HEK293T (cell line): ENCODE results near the gene DPCD.
A peak's percentile ranks its signal among the peaks of the same experiment; 100 is the strongest.

Experiments used
- CTCF ChIA-PET: fragments of 350-600 bp; formaldehyde crosslinking; extraction: SDS; loops from one replicate; lab custom pipeline; 2021; ENCODE audit warnings: antibody characterized with exemption, inconsistent platforms; lab: Yijun Ruan, JAX
- POLR2A ChIA-PET: fragments of 350-600 bp; formaldehyde crosslinking; extraction: SDS; loops from one replicate; lab custom pipeline; 2020; ENCODE audit warnings: antibody characterized with exemption, inconsistent platforms; lab: Yijun Ruan, JAX
- DNase-seq: peaks from one replicate; pipeline ENCODE4 v3.0.0; 2012; ENCODE audit warnings: mixed read lengths; ENCODE audit errors: extremely low spot score
- ARNT ChIP-seq: fragments of 450-650 bp; IDR thresholded peaks from 2 replicates; pipeline ENCODE4 v1.6.1; 2017; ENCODE audit warnings: mild to moderate bottlenecking
- BHLHE40 ChIP-seq: fragments of 450-650 bp; IDR thresholded peaks from 2 replicates; pipeline ENCODE4 v1.6.1; 2016; ENCODE audit warnings: mild to moderate bottlenecking, moderate library complexity, borderline replicate concordance
- CTBP1 ChIP-seq: fragments of 450-650 bp; IDR thresholded peaks from 2 replicates; pipeline ENCODE4 v1.6.1; 2016; ENCODE audit warnings: borderline replicate concordance
- ELF4 ChIP-seq: fragments of 450-650 bp; IDR thresholded peaks from 2 replicates; pipeline ENCODE4 v1.6.1; 2017; ENCODE audit warnings: antibody characterized with exemption
- FOXA1 ChIP-seq: fragments of 450-650 bp; IDR thresholded peaks from 2 replicates; pipeline ENCODE4 v1.6.1; 2016; ENCODE audit warnings: mild to moderate bottlenecking
- FOXK2 ChIP-seq: fragments of 450-650 bp; IDR thresholded peaks from 2 replicates; pipeline ENCODE4 v1.6.1; 2016; ENCODE audit warnings: mild to moderate bottlenecking
- FOXM1 ChIP-seq: fragments of 450-650 bp; IDR thresholded peaks from 2 replicates; pipeline ENCODE4 v1.6.1; 2017; ENCODE audit warnings: mild to moderate bottlenecking, borderline replicate concordance
- HDGF ChIP-seq: fragments of 450-650 bp; IDR thresholded peaks from 2 replicates; pipeline ENCODE4 v1.6.1; 2017; ENCODE audit warnings: antibody characterized with exemption, borderline replicate concordance
- L3MBTL2 ChIP-seq: fragments of 450-650 bp; conservative IDR thresholded peaks from 2 replicates; pipeline ENCODE4 v1.6.1; 2016; ENCODE audit warnings: mild to moderate bottlenecking
- LEF1 ChIP-seq: fragments of 450-650 bp; IDR thresholded peaks from 2 replicates; pipeline ENCODE4 v1.6.1; 2017; ENCODE audit warnings: mild to moderate bottlenecking, borderline replicate concordance
- NFRKB ChIP-seq: fragments of 450-650 bp; IDR thresholded peaks from 2 replicates; pipeline ENCODE4 v1.6.1; 2016; ENCODE audit warnings: mild to moderate bottlenecking, moderate library complexity
- SP1 ChIP-seq: fragments of 450-650 bp; IDR thresholded peaks from 2 replicates; pipeline ENCODE4 v1.6.1; 2017
- SUZ12 ChIP-seq: fragments of 450-650 bp; IDR thresholded peaks from 2 replicates; pipeline ENCODE4 v1.6.1; 2016; ENCODE audit warnings: mild to moderate bottlenecking
- TARDBP ChIP-seq: fragments of 450-650 bp; IDR thresholded peaks from 2 replicates; pipeline ENCODE4 v1.6.1; 2016
- ZNF384 ChIP-seq: fragments of 450-650 bp; IDR thresholded peaks from 2 replicates; pipeline ENCODE4 v1.6.1; 2016
- TF ChIP-seq, protein P1 (sequence below): fragments of 450-650 bp; IDR thresholded peaks from 2 replicates; pipeline ENCODE4 v1.6.1; 2016

Gene DPCD

DNA sequence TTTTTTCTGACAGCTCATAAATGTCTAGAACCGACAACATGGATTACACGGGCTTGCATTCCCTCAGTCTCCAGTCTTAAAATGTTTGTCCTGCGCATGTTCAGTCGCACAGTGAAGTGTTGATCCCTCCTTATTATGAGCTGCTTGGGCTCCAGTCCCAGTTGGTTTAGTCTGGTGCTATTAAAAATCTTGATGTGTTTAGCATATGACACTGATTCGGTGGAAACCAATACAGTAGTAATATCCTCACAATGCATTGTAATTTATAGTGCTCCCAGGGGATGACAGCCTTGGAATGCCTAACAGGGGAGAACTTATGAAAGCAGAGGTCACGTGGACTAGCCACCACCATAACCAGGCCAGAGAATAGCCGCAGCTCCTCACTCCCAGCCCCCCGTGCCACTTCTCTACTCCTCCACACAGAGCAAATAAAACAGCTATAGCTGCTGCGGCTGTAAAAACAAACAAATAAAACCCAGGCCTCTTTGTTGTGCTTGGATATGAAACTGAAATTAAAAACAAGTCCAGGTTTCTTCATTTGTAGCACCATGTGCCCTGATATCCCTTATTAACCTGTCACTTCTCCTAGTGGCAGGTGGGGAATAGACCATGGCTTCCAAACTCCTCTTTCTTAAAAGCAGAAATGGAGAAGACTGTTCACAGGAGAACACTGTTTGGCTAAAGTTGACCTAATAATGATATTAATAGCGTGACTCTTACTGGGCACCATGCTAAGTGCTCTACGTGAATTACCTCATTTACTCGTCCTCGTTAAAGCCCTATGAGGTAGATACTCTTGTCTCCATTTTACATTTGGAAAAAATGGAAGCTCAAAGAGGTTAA is 7.7 kb downstream of the DPCD start:
- TF ChIP-seq NFRKB = no peak
- TF ChIP-seq ARNT = no peak
- TF ChIP-seq ZNF384 = no peak
- no peak for TF ChIP-seq LEF1
- no peak for TF ChIP-seq SUZ12
- TF ChIP-seq CTBP1 = no peak
- TF ChIP-seq FOXK2 = no peak
- no peak for TF ChIP-seq TARDBP
- TF ChIP-seq FOXA1 = no peak
- no peak for TF ChIP-seq ELF4
- no peak for TF ChIP-seq BHLHE40
- TF ChIP-seq L3MBTL2 = peak; percentile 35; the same call in 1 of the 2 replicates
- TF ChIP-seq, protein P1, sequence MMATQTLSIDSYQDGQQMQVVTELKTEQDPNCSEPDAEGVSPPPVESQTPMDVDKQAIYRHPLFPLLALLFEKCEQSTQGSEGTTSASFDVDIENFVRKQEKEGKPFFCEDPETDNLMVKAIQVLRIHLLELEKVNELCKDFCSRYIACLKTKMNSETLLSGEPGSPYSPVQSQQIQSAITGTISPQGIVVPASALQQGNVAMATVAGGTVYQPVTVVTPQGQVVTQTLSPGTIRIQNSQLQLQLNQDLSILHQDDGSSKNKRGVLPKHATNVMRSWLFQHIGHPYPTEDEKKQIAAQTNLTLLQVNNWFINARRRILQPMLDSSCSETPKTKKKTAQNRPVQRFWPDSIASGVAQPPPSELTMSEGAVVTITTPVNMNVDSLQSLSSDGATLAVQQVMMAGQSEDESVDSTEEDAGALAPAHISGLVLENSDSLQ = peak; percentile 81
- CTCF ChIA-PET = interaction anchor here (0.6 to 1.3 kb wide), 5 partner anchors 20 to 434 kb away, joined by 3 to 8 read pairs (median 3); no protein-coding TSS in a partner anchor
- POLR2A ChIA-PET = no interaction called here
- peak; percentile 56 for DNase-seq

DNA sequence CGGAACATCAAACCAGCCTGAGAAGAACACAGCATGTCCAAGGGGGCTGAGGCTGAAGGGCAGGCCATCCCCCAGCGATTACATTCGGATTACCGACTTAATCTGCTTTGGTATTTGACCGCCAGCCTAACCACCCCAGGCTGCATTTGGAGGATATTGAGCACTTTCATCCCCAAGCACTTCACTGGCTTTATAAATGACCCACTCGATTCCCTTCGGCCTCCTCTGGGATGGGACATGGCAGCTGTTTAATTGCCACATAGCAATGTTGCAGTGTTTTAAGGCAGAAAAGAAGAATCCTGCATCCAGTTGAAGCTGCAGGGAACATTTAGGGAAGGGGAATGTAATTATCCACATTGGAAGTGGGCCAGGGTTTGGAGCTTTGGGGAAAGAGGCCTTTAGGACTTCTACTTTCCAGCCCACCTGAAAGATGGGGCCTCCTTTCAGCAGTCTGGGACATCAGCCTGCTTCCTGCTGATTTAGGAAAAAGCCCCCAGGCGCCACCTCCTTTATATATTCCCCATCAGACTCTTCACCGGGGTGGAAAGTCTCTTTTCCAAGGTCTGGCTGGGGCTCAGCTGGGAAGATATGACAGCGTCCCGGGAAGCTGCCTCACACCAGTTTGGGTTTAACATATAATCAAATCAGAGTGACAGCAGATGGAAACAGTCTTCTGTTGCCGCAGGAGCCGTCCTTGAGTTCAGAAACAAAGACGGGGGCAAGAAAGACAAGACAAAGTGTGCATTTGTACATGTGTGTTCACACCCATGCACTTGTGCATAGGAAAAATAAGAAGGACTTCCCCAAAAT is 9.2 kb downstream of the DPCD start:
- ChIA-PET CTCF (interaction anchor here (0.9 to 1.2 kb wide), 3 partner anchors 28 to 383 kb away, joined by 3 to 8 read pairs (median 3); no protein-coding TSS in a partner anchor), POLR2A (no interaction called here)
- no peak for DNase-seq
- no peak for TF ChIP-seq LEF1
- no peak for TF ChIP-seq L3MBTL2

DNA sequence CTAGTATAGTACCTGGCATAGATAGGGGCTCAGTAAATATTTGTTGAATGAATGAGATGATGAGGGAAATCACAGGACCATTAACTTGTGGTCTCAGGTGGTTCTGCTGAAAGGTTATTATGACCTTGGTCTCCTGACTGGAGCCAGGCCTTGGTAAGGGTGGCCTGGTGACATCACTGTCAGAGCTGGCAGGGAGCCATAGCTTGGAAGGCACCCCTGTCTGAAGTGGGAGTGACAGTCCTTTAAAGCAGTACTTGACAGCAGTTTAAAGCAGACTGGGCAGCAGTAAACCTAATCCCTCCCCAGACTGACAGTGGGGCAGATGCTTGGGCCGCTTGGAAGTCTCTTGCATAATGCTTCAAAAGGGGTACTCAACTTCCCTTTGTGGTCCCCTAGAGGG is 13.4 kb downstream of the DPCD start:
- POLR2A ChIA-PET = interaction anchor here (1.3 kb wide), 1 partner anchor 12 kb away, joined by 3 read pairs; no protein-coding TSS in a partner anchor
- TF ChIP-seq HDGF (no peak), FOXM1 (no peak), L3MBTL2 (no peak), ZNF384 (no peak), LEF1 (no peak), TARDBP (no peak), ARNT (no peak), NFRKB (no peak), ELF4 (no peak), BHLHE40 (no peak), FOXK2 (no peak), FOXA1 (no peak), CTBP1 (no peak), SUZ12 (no peak), SP1 (no peak)
- TF ChIP-seq, protein P1 = no peak
- no peak for DNase-seq
- CTCF ChIA-PET = interaction anchor here (1.2 to 5.3 kb wide), 5 partner anchors 9 to 239 kb away, joined by 4 to 41 read pairs (median 10); partner anchors contain the start of gene NPM3

DNA sequence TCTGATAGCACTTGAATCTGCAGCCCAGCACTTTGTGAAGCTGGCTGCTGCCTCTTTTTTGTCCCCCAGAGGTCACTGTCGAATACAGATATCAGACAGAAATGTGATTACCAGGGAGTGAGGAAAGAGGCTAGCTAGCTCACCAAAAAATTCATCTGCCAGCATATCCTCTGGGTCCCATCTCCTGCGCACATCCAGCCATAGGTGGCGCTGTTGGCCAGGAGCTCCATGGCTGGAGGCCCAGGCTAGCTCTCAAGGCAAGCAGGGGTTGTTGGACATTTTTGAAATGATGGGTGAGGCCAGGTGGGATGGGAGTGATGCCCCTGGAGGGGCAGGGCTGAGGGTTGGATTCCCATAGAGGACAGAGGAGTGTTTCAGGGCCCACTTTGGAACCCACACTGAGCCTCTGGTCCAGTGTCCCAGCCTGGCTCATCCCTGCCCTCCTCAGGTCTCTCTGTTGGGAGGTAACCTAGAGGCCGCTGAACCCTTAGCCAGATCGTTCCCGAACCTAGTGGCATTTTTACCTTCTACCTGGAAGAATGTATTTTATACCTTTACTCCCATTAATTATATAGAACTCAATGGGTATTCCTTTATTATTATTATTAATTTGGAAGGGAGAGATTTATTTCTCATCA is 14.8 kb downstream of the DPCD start:
- TF ChIP-seq, protein P1 = no peak
- TF ChIP-seq CTBP1 (no peak), SP1 (no peak), ELF4 (no peak), SUZ12 (no peak), FOXK2 (no peak), BHLHE40 (no peak), L3MBTL2 (no peak), ZNF384 (no peak), FOXA1 (no peak), ARNT (no peak), NFRKB (no peak)
- CTCF ChIA-PET = interaction anchor here (0.6 to 5.3 kb wide), 28 partner anchors 8 to 407 kb away, joined by 3 to 41 read pairs (median 5); partner anchors contain the start of genes DPCD, NPM3, OGA and POLL
- peak; percentile 94 for DNase-seq
- POLR2A ChIA-PET = interaction anchor here (0.7 to 1.3 kb wide), 5 partner anchors 10 to 181 kb away, joined by 3 to 9 read pairs (median 4); partner anchors contain the start of gene NPM3

DNA sequence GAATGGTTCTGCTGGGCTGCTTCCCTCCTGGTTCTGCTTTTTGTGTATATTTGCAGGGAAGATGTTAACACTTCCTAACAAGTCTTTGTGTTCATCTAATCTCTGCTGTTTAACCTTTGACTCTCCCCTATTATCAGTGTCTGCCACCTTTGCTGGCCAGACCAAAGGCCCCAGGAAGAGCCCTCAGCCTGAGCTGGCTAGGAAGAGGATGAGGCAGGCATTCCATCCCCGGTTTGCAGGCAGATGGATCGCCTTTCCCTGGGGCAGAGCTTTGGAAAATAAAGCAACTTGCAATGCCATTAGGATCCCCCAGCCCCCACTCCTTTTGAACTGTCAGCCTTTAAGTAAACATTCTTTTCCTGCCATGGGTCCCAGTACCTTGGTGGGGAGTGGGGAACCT is 19.0 kb downstream of the DPCD start:
- ChIA-PET POLR2A (interaction anchor here (0.6 kb wide), 1 partner anchor 14 kb away, joined by 3 read pairs; no protein-coding TSS in a partner anchor), CTCF (interaction anchor here (0.6 to 1.0 kb wide), 2 partner anchors 174 to 244 kb away, joined by 3 read pairs; no protein-coding TSS in a partner anchor)
- DNase-seq = no peak
- TF ChIP-seq SUZ12 (no peak), NFRKB (no peak), BHLHE40 (no peak), CTBP1 (no peak), FOXA1 (no peak), LEF1 (no peak), FOXM1 (no peak), FOXK2 (no peak), HDGF (no peak)
